Measurements from ENCODE around the gene RASA1.
"Not testable (repeated sequence)": the region's sequence is repeated elsewhere in the genome, so short reads cannot be mapped to it uniquely, and the experiment has no call there.

The RASA1 gene

GRCh38 chr5:87267574-87268125 lies at the start of gene RASA1:
Gene RASA1 (plus strand): TSS chr5:87267883. CDS start chr5:87268452, 569 bp downstream.
- peak; percentile 77 for DNase-seq (ENCODE audit: low read depth)

- no peak for DNase-seq (ENCODE audit: low read depth)
Measured at GRCh38 chr5:87229780-87230179, 37.9 kb upstream of the RASA1 start.

GRCh38 chr5:87231037-87231808 lies 36.5 kb upstream of the RASA1 start:
- no peak for DNase-seq (ENCODE audit: low read depth)

GRCh38 chr5:87233143-87233542 lies 34.5 kb upstream of the RASA1 start:
- no peak for DNase-seq (ENCODE audit: low read depth)

- DNase-seq (ENCODE audit: low read depth), result no peak
Measured at GRCh38 chr5:87241555-87241954, 26.1 kb upstream of the RASA1 start.

- no peak for DNase-seq (ENCODE audit: low read depth)
Measured at GRCh38 chr5:87242242-87242641, 25.4 kb upstream of the RASA1 start.

- no peak for DNase-seq (ENCODE audit: low read depth)
Measured at GRCh38 chr5:87243161-87243844, 24.4 kb upstream of the RASA1 start.

GRCh38 chr5:87245451-87245850 lies 22.2 kb upstream of the RASA1 start:
- DNase-seq (ENCODE audit: low read depth), result no peak

- no peak for DNase-seq (ENCODE audit: low read depth)
Measured at GRCh38 chr5:87246061-87246460, 21.6 kb upstream of the RASA1 start.

GRCh38 chr5:87252283-87252605 lies 15.4 kb upstream of the RASA1 start:
- no peak for DNase-seq (ENCODE audit: low read depth)

- DNase-seq (ENCODE audit: low read depth), result no peak
Measured at GRCh38 chr5:87254035-87254434, 13.6 kb upstream of the RASA1 start.

- DNase-seq (ENCODE audit: low read depth), result no peak
Measured at GRCh38 chr5:87258507-87258906, 9.2 kb upstream of the RASA1 start.

GRCh38 chr5:87260604-87261192 lies 7.0 kb upstream of the RASA1 start:
- DNase-seq (ENCODE audit: low read depth), result no peak

- DNase-seq (ENCODE audit: low read depth), result no peak
Measured at GRCh38 chr5:87263498-87263897, 4.2 kb upstream of the RASA1 start.

- DNase-seq (ENCODE audit: low read depth), result no peak
Measured at GRCh38 chr5:87266914-87267573, 639 bp upstream of the RASA1 start.

GRCh38 chr5:87268126-87268969 lies 665 bp downstream of the RASA1 start:
- DNase-seq (ENCODE audit: low read depth), result peak; percentile 62

GRCh38 chr5:87268970-87269377 lies 1.3 kb downstream of the RASA1 start:
- DNase-seq (ENCODE audit: low read depth), result no peak

- DNase-seq (ENCODE audit: low read depth), result not testable (repeated sequence)
Measured at GRCh38 chr5:87270888-87271287, 3.2 kb downstream of the RASA1 start.

GRCh38 chr5:87276655-87277054 lies 9.0 kb downstream of the RASA1 start:
- no peak for DNase-seq (ENCODE audit: low read depth)

GRCh38 chr5:87277279-87277835 lies 9.7 kb downstream of the RASA1 start:
- DNase-seq (ENCODE audit: low read depth), result no peak

GRCh38 chr5:87278590-87279100 lies 11.0 kb downstream of the RASA1 start:
- DNase-seq (ENCODE audit: low read depth), result no peak

Data from T-helper 22 cell (primary cell).